HEK293 (cell line): ENCODE measurements around the gene HOXB13.

ENCODE experiments used
- ZNF366 ChIP-seq: fragments of 450-650 bp; formaldehyde crosslinking; conservative IDR thresholded peaks from 2 replicates; pipeline ENCODE4 v1.5.1; 2016; ENCODE audit warnings: missing biosample characterization, missing genetic modification characterization
- ZNF596 ChIP-seq: fragments of 450-650 bp; IDR thresholded peaks from 2 replicates; pipeline ENCODE4 v1.5.0; 2018; ENCODE audit warnings: missing biosample characterization, mild to moderate bottlenecking, missing genetic modification characterization, moderate library complexity
- ZSCAN18 ChIP-seq: fragments of 450-650 bp; formaldehyde crosslinking; IDR thresholded peaks from 2 replicates; pipeline ENCODE4 v1.5.1; 2016; ENCODE audit warnings: missing biosample characterization, missing genetic modification characterization

The HOXB13 gene

DNA sequence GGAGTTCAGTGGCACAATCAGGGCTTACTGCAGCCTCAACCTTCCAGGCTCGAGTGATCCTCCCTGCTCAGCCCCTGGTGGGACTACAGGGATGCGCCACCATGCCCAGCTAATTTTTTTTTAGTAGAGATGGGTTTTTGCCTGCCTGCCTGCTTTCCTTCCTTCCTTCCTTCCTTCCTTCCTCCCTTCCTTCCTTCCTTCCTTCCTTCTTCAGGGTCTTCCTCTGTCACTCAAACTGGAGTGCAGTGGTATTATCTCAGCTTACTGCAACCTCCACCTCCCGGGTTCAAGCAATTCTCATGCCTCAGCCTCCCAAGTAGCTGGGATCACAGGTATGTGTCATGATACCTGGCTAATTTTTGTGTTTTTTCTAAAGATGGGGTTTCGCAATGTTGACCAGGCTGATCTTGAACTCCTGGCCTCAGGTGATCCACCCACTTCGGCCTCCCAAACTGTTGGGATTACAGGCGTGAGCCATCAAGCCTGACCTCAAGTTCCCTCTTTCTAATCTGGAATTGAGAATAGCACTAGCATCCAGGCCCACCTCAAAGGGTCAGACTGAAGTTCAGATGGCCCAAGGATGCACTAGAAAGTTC, 51.5 kb downstream of the HOXB13 start (continued):
- no peak for TF ChIP-seq ZSCAN18
- TF ChIP-seq ZNF366 = peak; percentile 82
- TF ChIP-seq ZNF596 = no peak
